GM12891 (cell line): ENCODE data around the gene ATP8B1.

Experiments
- POLR2A ChIP-seq: IDR thresholded peaks from 2 replicates; pipeline ENCODE4 v1.6.1; 2011; ENCODE audit warnings: low read depth, low read length, control low read depth
- POLR2AphosphoS5 ChIP-seq: IDR thresholded peaks from 2 replicates; pipeline ENCODE4 v1.6.1; 2011; ENCODE audit warnings: low read depth, low read length, control low read depth
- POU2F2 ChIP-seq: IDR thresholded peaks from 2 replicates; pipeline ENCODE4 v1.6.1; 2011; ENCODE audit warnings: low read depth, mild to moderate bottlenecking, control low read depth, low read length, moderate library complexity
- SPI1 ChIP-seq: IDR thresholded peaks from 2 replicates; pipeline ENCODE4 v1.6.1; 2011; ENCODE audit warnings: low read depth, low read length, control low read depth
- TAF1 ChIP-seq: IDR thresholded peaks from 2 replicates; pipeline ENCODE4 v1.6.1; 2011; ENCODE audit warnings: low read depth, low read length, control low read depth

DNA sequence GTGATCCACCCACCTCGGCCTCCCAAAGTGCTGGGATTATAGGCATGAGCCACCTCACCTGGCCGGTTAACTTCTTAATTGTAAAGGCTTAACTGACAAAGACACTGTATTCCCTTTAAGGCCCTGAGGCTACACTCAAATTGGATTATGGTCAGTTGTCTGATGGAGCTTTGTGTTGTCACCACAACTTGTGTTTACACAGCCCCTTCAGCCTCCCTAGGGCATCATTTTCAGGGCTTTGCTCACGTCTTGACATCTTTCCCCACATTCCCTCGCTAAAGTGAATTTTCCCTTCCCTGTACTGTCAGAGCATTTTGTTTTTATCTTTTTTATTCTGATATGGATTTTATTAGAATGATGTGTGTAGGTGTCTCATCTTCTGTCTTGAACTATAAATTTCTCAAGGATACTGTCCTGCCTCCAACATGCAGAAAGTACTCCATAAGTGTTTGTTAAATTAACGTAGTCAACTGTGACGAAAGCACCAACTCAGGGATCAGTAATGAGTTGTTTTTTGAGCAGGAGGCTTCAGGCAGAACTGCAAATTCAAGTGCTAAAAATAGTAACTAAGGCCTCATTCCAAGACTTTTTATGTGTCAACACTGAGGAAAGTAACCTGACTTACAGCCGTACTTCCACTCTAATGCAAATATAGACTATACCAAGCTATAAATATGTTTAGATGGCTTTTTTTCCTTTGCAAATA, 104.4 kb downstream of the ATP8B1 start:
- no peak for TF ChIP-seq POLR2A
- no peak for TF ChIP-seq POLR2AphosphoS5
- no peak for TF ChIP-seq POU2F2
- no peak for TF ChIP-seq SPI1
- TF ChIP-seq TAF1 = no peak
